Calu3 (cell line): ENCODE results near the gene PLIN5. TPM values are rescaled to one million over a fixed set of nuclear protein-coding genes. Genes with fewer than 3 reads are reported as not detected.

ENCODE experiments used
- BruUV-seq: library from RNA; stranded (reverse); fragments of 400-500 nt; replicated peaks from 2 replicates; lab custom pipeline; 2021; lab: Mats Ljungman, UMichigan
- CTCF ChIA-PET: fragments of 300-600 bp; sonication (Branson Sonifier 250); formaldehyde crosslinking; loops from one replicate; lab custom pipeline; 2022; ENCODE audit warnings: antibody characterized with exemption; lab: Charles Lee
- DNase-seq: peaks from one replicate; pipeline ENCODE4 v3.0.0; 2022
- H3K27ac Mint-ChIP-seq: one replicate; pipeline ENCODE4 v1.8.0; 2022; ENCODE audit warnings: mixed read lengths; ENCODE audit not compliant: unreplicated experiment
- H3K27me3 Mint-ChIP-seq: one replicate; pipeline ENCODE4 v1.8.0; 2022; ENCODE audit warnings: mixed read lengths; ENCODE audit not compliant: unreplicated experiment
- H3K36me3 Mint-ChIP-seq: one replicate; pipeline ENCODE4 v1.8.0; 2022; ENCODE audit warnings: mild to moderate bottlenecking, moderate library complexity, mixed read lengths; ENCODE audit not compliant: insufficient read depth, unreplicated experiment
- H3K4me1 Mint-ChIP-seq: one replicate; pipeline ENCODE4 v1.8.0; 2022; ENCODE audit warnings: mild to moderate bottlenecking, low read depth, mixed read lengths; ENCODE audit not compliant: unreplicated experiment
- H3K4me3 Mint-ChIP-seq: one replicate; pipeline ENCODE4 v1.8.0; 2022; ENCODE audit warnings: mild to moderate bottlenecking, low read depth, moderate library complexity, mixed read lengths; ENCODE audit not compliant: unreplicated experiment
- H3K9me3 Mint-ChIP-seq: one replicate; pipeline ENCODE4 v1.8.0; 2022; ENCODE audit warnings: low read depth, mixed read lengths; ENCODE audit not compliant: unreplicated experiment
- CTCF ChIP-seq: fragments of 200-600 bp; IDR thresholded peaks from one replicate; pipeline ENCODE4 v1.8.0; 2022; ENCODE audit warnings: antibody characterized with exemption; ENCODE audit not compliant: unreplicated experiment
- intact Hi-C: fragments of 100-400 bp; cut with micrococcal nuclease; formaldehyde crosslinking; loops from one replicate; pipeline ENCODE4 v1.10.0; 2022; ENCODE audit not compliant: unreplicated experiment
- total RNA-seq: library from RNA; stranded (reverse); gene quantifications from 2 replicates; pipeline ENCODE4 v1.2.3, GENCODE V29; 2022

Gene PLIN5
- total RNA-seq, 1 experiment from 2014 or later: 7.6 TPM

DNA sequence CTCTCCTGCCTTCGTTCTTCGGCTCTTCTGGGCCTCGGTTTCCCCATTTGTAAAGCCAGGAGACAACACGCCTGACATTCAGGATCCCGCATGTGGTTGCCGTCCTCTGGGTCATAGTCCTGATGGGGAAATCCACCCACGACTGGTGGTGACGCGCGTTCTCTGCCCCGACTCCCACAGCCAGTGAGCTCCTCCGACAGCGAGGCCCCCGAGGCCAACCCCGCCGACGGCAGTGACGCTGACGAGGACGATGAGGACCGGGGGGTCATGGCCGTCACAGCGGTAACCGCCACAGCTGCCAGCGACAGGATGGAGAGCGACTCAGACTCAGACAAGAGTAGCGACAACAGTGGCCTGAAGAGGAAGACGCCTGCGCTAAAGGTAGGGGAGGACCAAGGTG, 46.5 kb downstream of the PLIN5 start:
- DNase-seq: no peak
- Mint-ChIP-seq H3K27me3 (no peaks in the 10 kb centered on the region), H3K4me1 (no peaks in the 10 kb centered on the region), H3K9me3 (no peaks in the 10 kb centered on the region), H3K4me3 (no peak overlapping the region), H3K27ac (no peak overlapping the region), H3K36me3 (peaks cover 5% of the 10 kb centered on the region)
- intact Hi-C loops: no loop called here
- CTCF ChIA-PET: no interaction called here
- TF ChIP-seq CTCF: no peak
- BruUV-seq: no TSS peak

- Mint-ChIP-seq H3K27ac (no peak overlapping the region), H3K9me3 (no peaks in the 10 kb centered on the region), H3K4me3 (no peak overlapping the region), H3K36me3 (peaks cover 5% of the 10 kb centered on the region), H3K4me1 (no peaks in the 10 kb centered on the region), H3K27me3 (no peaks in the 10 kb centered on the region)
- no peak for DNase-seq
- BruUV-seq: no TSS peak
- CTCF ChIA-PET: no interaction called here
- no peak for TF ChIP-seq CTCF
- intact Hi-C loops: no loop called here
Measured at GRCh38 chr19:4487572-4487971, 47.5 kb downstream of the PLIN5 start.

DNA sequence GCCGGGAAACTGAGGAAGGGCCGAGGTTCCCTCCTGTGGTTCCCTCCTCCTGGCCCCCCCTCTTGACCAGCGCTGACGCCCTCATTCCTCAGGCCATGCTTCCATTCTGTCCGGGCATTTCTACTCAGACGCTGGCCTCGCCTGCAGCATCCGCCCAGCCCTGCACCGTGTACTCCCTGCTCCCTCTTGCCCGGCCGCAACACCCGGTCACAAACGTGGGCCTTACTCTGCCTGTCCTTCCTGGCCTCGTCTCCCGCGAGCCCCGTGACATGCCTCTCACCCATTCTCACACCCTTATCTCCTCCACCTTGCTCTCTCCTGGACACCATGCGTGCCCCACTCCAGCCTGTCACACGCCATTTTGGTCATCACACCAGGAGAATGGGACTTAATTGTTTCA, 51.6 kb downstream of the PLIN5 start:
- intact Hi-C loops: no loop called here
- Mint-ChIP-seq H3K4me1 (no peaks in the 10 kb centered on the region), H3K4me3 (no peak overlapping the region), H3K9me3 (no peaks in the 10 kb centered on the region), H3K36me3 (peaks cover 8% of the 10 kb centered on the region), H3K27ac (no peak overlapping the region), H3K27me3 (no peaks in the 10 kb centered on the region)
- CTCF ChIA-PET: interaction anchor here (0.6 kb wide), 1 partner anchor 431 kb away, joined by 3 read pairs; no protein-coding TSS in a partner anchor
- no peak for DNase-seq
- TF ChIP-seq CTCF: no peak
- BruUV-seq: no TSS peak

DNA sequence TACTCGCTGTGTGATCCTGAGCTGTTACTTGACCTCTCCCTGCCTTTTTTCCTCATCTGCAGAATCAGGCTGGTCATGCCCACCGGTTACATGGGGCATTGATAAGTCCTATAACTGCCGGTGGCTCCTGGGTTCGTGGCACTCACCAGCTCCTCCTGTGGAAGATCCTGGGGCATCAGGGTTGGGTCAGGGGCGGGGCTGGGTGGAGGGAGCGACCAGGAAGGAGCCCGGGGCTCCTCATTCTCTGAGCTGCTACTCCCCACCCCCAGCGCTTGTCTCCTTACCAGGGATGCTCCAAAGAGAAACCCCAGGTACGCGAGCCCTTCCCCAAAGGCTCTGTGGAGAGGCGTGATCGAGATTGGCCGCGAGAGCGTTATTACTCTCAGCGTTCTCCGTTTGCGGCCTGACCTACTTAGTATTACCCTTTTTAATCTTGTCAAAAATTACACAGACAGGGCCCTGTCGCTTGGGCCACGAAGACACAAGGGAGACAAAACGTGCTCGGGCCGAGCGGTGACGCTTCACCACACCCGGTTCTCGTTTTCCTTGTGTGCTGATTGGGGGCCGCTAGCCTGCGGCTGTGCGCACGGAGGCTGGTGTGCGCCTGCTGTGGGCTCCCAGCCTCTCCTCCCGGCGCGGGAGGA, 52.2 kb downstream of the PLIN5 start:
- DNase-seq: no peak
- no TSS peak for BruUV-seq
- no peak for TF ChIP-seq CTCF
- Mint-ChIP-seq H3K4me3 (no peak overlapping the region), H3K4me1 (no peaks in the 10 kb centered on the region), H3K36me3 (peaks cover 6% of the 10 kb centered on the region), H3K9me3 (no peaks in the 10 kb centered on the region), H3K27ac (no peak overlapping the region), H3K27me3 (no peaks in the 10 kb centered on the region)
- CTCF ChIA-PET: interaction anchor here (0.6 kb wide), 1 partner anchor 297 kb away, joined by 4 read pairs; no protein-coding TSS in a partner anchor
- intact Hi-C loops: no loop called here
